ENCODE results near the gene HMCN2. TPM values are rescaled to one million over a fixed set of nuclear protein-coding genes. Genes with fewer than 3 reads are reported as not detected.

Gene HMCN2
- total RNA-seq, 2 donors from 2014 or later: 20.1 to 30.6 TPM

- no peaks in the 10 kb centered on the region for H3K36me3 ChIP-seq
- H3K9ac ChIP-seq (ENCODE audit: low read depth in 2 of 2, low read length in 2 of 2): peak overlapping the region; percentile 2 to 19
- no peak for TF ChIP-seq CTCF (IDR thresholded peaks at IDR 0.05)
- peak overlapping the region; percentile 32 for H3K27ac ChIP-seq
- H3K4me1 ChIP-seq: no peaks in the 10 kb centered on the region
- no peak overlapping the region for H3K4me3 ChIP-seq
- no peak for DNase-seq
- H3K27me3 ChIP-seq: no peaks in the 10 kb centered on the region
- H3K9me3 ChIP-seq: no peaks in the 10 kb centered on the region
- intact Hi-C loops (cut with DNase I): no loop called here
These were observed 66.9 kb downstream of the HMCN2 start for GRCh38 chr9:130332384-130332926.

- DNase-seq: no peak
- Histone ChIP-seq H3K27ac (peak overlapping the region; percentile 32), H3K9ac (ENCODE audit: low read depth in 2 of 2, low read length in 2 of 2) (peak overlapping the region; percentile 2 to 12)
These were observed 67.6 kb downstream of the HMCN2 start for GRCh38 chr9:130333041-130333711.

GRCh38 chr9:130333712-130334062 is 68.1 kb downstream of the HMCN2 start:
- no peak for TF ChIP-seq CTCF (IDR thresholded peaks at IDR 0.05)
- Histone ChIP-seq H3K4me3 (no peak overlapping the region), H3K9me3 (no peaks in the 10 kb centered on the region), H3K36me3 (no peaks in the 10 kb centered on the region), H3K27ac (no peak overlapping the region), H3K9ac (ENCODE audit: low read depth in 2 of 2, low read length in 2 of 2) (no peak overlapping the region), H3K27me3 (no peaks in the 10 kb centered on the region), H3K4me1 (no peaks in the 10 kb centered on the region)
- no peak for DNase-seq
- intact Hi-C loops (cut with DNase I): no loop called here

More at GRCh38 chr9:130333041-130333711, 67.6 kb downstream of the HMCN2 start:
- no peak for TF ChIP-seq CTCF (IDR thresholded peaks at IDR 0.05)
- no peaks in the 10 kb centered on the region for H3K4me1 ChIP-seq
- H3K27me3 ChIP-seq: no peaks in the 10 kb centered on the region
- H3K9me3 ChIP-seq: no peaks in the 10 kb centered on the region
- H3K36me3 ChIP-seq: no peaks in the 10 kb centered on the region
- intact Hi-C loops (cut with DNase I): no loop called here
- no peak overlapping the region for H3K4me3 ChIP-seq

- intact Hi-C loops (cut with DNase I): no loop called here
- H3K4me1 ChIP-seq: no peaks in the 10 kb centered on the region
- no peak overlapping the region for H3K9ac ChIP-seq (ENCODE audit: low read depth in 2 of 2, low read length in 2 of 2)
- no peaks in the 10 kb centered on the region for H3K9me3 ChIP-seq
- no peak for TF ChIP-seq CTCF (IDR thresholded peaks at IDR 0.05)
- no peak overlapping the region for H3K4me3 ChIP-seq
- DNase-seq: no peak
- no peaks in the 10 kb centered on the region for H3K27me3 ChIP-seq
- H3K27ac ChIP-seq: no peak overlapping the region
- no peaks in the 10 kb centered on the region for H3K36me3 ChIP-seq
These were observed 69.4 kb downstream of the HMCN2 start for GRCh38 chr9:130334915-130335314.

- no peaks in the 10 kb centered on the region for H3K4me1 ChIP-seq
- intact Hi-C loops (cut with DNase I): no loop called here
These were observed 70.6 kb downstream of the HMCN2 start for GRCh38 chr9:130336027-130336610.

More at GRCh38 chr9:130336027-130336610, 70.6 kb downstream of the HMCN2 start:
- Histone ChIP-seq H3K4me3 (no peak overlapping the region), H3K27ac (no peak overlapping the region), H3K27me3 (no peaks in the 10 kb centered on the region), H3K9ac (ENCODE audit: low read depth in 2 of 2, low read length in 2 of 2) (no peak overlapping the region), H3K36me3 (no peaks in the 10 kb centered on the region), H3K9me3 (no peaks in the 10 kb centered on the region)
- DNase-seq: no peak
- no peak for TF ChIP-seq CTCF (IDR thresholded peaks at IDR 0.05)
